HG03280 (cell line): Measurements from ENCODE around the gene COPS9.

Experiments
- ATAC-seq: cut with Tn5 transposase; IDR thresholded peaks from one replicate; pipeline ENCODE4 v1.9.1; 2021; ENCODE audit warnings: mild to moderate bottlenecking, moderate library complexity; ENCODE audit not compliant: unreplicated experiment

The COPS9 gene

GRCh38 chr2:240166761-240167587 lies 30.9 kb upstream of the COPS9 start:
- ATAC-seq: no peak

GRCh38 chr2:240166191-240166590 lies 30.1 kb upstream of the COPS9 start:
- ATAC-seq: no peak

- ATAC-seq: no peak
Observed at GRCh38 chr2:240165661-240166060, 29.6 kb upstream of the COPS9 start.

- ATAC-seq: no peak
Observed at GRCh38 chr2:240165034-240165433, 28.9 kb upstream of the COPS9 start.

GRCh38 chr2:240164586-240164985 lies 28.5 kb upstream of the COPS9 start:
- no peak for ATAC-seq

GRCh38 chr2:240163844-240164574 lies 27.9 kb upstream of the COPS9 start:
- no peak for ATAC-seq

- no peak for ATAC-seq
Observed at GRCh38 chr2:240162939-240163714, 27.0 kb upstream of the COPS9 start.

- no peak for ATAC-seq
Observed at GRCh38 chr2:240162531-240162930, 26.4 kb upstream of the COPS9 start.

GRCh38 chr2:240162032-240162431 lies 25.9 kb upstream of the COPS9 start:
- ATAC-seq: no peak

- no peak for ATAC-seq
Observed at GRCh38 chr2:240161087-240161750, 25.1 kb upstream of the COPS9 start.

- ATAC-seq: no peak
Observed at GRCh38 chr2:240160291-240161086, 24.4 kb upstream of the COPS9 start.

GRCh38 chr2:240159251-240159839 lies 23.2 kb upstream of the COPS9 start:
- ATAC-seq: no peak

GRCh38 chr2:240157147-240157470 lies 21.0 kb upstream of the COPS9 start:
- no peak for ATAC-seq

- ATAC-seq: no peak
Observed at GRCh38 chr2:240156435-240157146, 20.5 kb upstream of the COPS9 start.

- no peak for ATAC-seq
Observed at GRCh38 chr2:240155745-240156390, 19.8 kb upstream of the COPS9 start.

- no peak for ATAC-seq
Observed at GRCh38 chr2:240155048-240155744, 19.1 kb upstream of the COPS9 start.

- no peak for ATAC-seq
Observed at GRCh38 chr2:240154606-240155005, 18.5 kb upstream of the COPS9 start.

GRCh38 chr2:240153418-240153817 lies 17.3 kb upstream of the COPS9 start:
- ATAC-seq: no peak
